ENCODE results near the gene DERA. TPM values are rescaled to one million over a fixed set of nuclear protein-coding genes. Genes with fewer than 3 reads are reported as not detected.

The DERA gene
- total and polyA plus RNA-seq, 12 donors = 15.9 to 72.3 (median 31.4) TPM

- Histone ChIP-seq H3K4me3 (no peak overlapping the region), H3K36me3 (replicated peaks in 1 of 2) (no peaks in the 10 kb centered on the region), H3K9me3 (replicated peaks in 1 of 3) (no peaks in the 10 kb centered on the region), H3K27me3 (no peaks in the 10 kb centered on the region), H3K4me1 (replicated peaks in 1 of 2) (no peaks in the 10 kb centered on the region), H3K27ac (no peak overlapping the region)
- no peak for DNase-seq
- TF ChIP-seq CTCF (IDR thresholded peaks at IDR 0.05) (no peak), POLR2A (IDR thresholded peaks at IDR 0.05) (no peak)
- 89 to 98% (median 92%) methylated on average over 1 of the region's 1 CpG for WGBS, 4 donors
- intact Hi-C loops (cut with DNase I) = no loop called here
Observed at GRCh38 chr12:16062611-16063010, 151.5 kb downstream of the DERA start.

- no peak overlapping the region for H3K27ac ChIP-seq
- no peaks in the 10 kb centered on the region for H3K27me3 ChIP-seq
- H3K4me1 ChIP-seq (replicated peaks in 1 of 2) = no peaks in the 10 kb centered on the region
- no peak overlapping the region for H3K4me3 ChIP-seq
- intact Hi-C loops (cut with DNase I) = no loop called here
- no peaks in the 10 kb centered on the region for H3K36me3 ChIP-seq (replicated peaks in 1 of 2)
- 89 to 97% (median 91%) methylated on average over 1 of the region's 1 CpG for WGBS, 4 donors
- TF ChIP-seq POLR2A (IDR thresholded peaks at IDR 0.05) (no peak), CTCF (IDR thresholded peaks at IDR 0.05) (no peak)
- no peak for DNase-seq
- no peaks in the 10 kb centered on the region for H3K9me3 ChIP-seq (replicated peaks in 1 of 3)
Observed at GRCh38 chr12:16063726-16064125, 152.6 kb downstream of the DERA start.

GRCh38 chr12:16070113-16070512, 159.0 kb downstream of the DERA start:
- Histone ChIP-seq H3K27ac (no peak overlapping the region), H3K4me3 (no peak overlapping the region), H3K4me1 (replicated peaks in 1 of 2) (no peaks in the 10 kb centered on the region), H3K27me3 (peaks cover 5% of the 10 kb centered on the region), H3K36me3 (replicated peaks in 1 of 2) (no peaks in the 10 kb centered on the region), H3K9me3 (replicated peaks in 1 of 3) (no peaks in the 10 kb centered on the region)
- intact Hi-C loops (cut with DNase I) = no loop called here
- no peak for DNase-seq
- TF ChIP-seq CTCF (IDR thresholded peaks at IDR 0.05) = no peak
- no peak for TF ChIP-seq POLR2A (IDR thresholded peaks at IDR 0.05)
- WGBS, 4 donors = 15 to 23% (median 18%) methylated on average over 5 of the region's 5 CpGs

- Histone ChIP-seq H3K27ac (no peak overlapping the region), H3K36me3 (replicated peaks in 1 of 2) (no peaks in the 10 kb centered on the region), H3K4me1 (replicated peaks in 1 of 2) (no peaks in the 10 kb centered on the region), H3K4me3 (no peak overlapping the region), H3K9me3 (replicated peaks in 1 of 3) (no peaks in the 10 kb centered on the region), H3K27me3 (peaks cover 5% of the 10 kb centered on the region)
- intact Hi-C loops (cut with DNase I) = no loop called here
- no peak for DNase-seq
- 65 to 70% (median 68%) methylated on average over 2 of the region's 2 CpGs for WGBS, 4 donors
- TF ChIP-seq CTCF (IDR thresholded peaks at IDR 0.05) (no peak), POLR2A (IDR thresholded peaks at IDR 0.05) (no peak)
Observed at GRCh38 chr12:16072678-16073077, 161.5 kb downstream of the DERA start.

Measured in adrenal gland (tissue), 12 donors.